CD4-positive, alpha-beta T cell (primary cell): ENCODE data around the gene CFAP70. TPM values are rescaled to one million over a fixed set of nuclear protein-coding genes. Genes with fewer than 3 reads are reported as not detected.
A peak's percentile ranks its signal among the peaks of the same experiment; 100 is the strongest.

Source experiments
- ATAC-seq: fragments of 200-7000 bp; cut with Tn5 transposase; one replicate; pipeline ENCODE4 v1.10.0; 2022; ENCODE audit warnings: mild to moderate bottlenecking; ENCODE audit not compliant: poor library complexity
- CTCF ChIA-PET: fragments of 350-600 bp; sonication (Branson Sonifier 250); formaldehyde crosslinking; loops from one replicate; lab custom pipeline; 2021; ENCODE audit warnings: antibody characterized with exemption, inconsistent platforms; lab: Charles Lee
- POLR2A ChIA-PET: fragments of 350-600 bp; sonication (Branson Sonifier 250); formaldehyde crosslinking; loops from one replicate; lab custom pipeline; 2021; ENCODE audit warnings: antibody characterized with exemption, inconsistent platforms; lab: Charles Lee
- DNase-seq, 14 experiments: peaks; one replicate each; pipeline ENCODE4 v3.0.0-alpha.2; 2013 to 2020; ENCODE audit warnings: mixed read lengths in 2 of 14
- H3K27ac ChIP-seq, 2 donors: one replicate each; pipeline versions ENCODE4 v1.5.1 to v1.7.0; 2013; ENCODE audit warnings: low read length in 2 of 2, low read depth in 1 of 2, mild to moderate bottlenecking in 1 of 2
- H3K27me3 ChIP-seq, 2 experiments: 1 replicate in 1 of 2; 2 replicates in 1 of 2; pipeline versions ENCODE4 v1.6.1 to v1.7.0; 2013; ENCODE audit warnings: low read length in 2 of 2, control low read depth in 1 of 2, mild to moderate bottlenecking in 1 of 2, moderate library complexity in 1 of 2; ENCODE audit not compliant: insufficient read depth in 2 of 2, control insufficient read depth in 1 of 2
- H3K36me3 ChIP-seq: one replicate; pipeline ENCODE4 v1.6.1; 2013; ENCODE audit warnings: low read length, control low read depth; ENCODE audit not compliant: insufficient read depth
- H3K4me1 ChIP-seq: one replicate; pipeline ENCODE4 v1.6.1; 2013; ENCODE audit warnings: low read length, control low read depth; ENCODE audit not compliant: insufficient read depth
- H3K4me3 ChIP-seq: one replicate; pipeline ENCODE4 v1.5.1; 2013; ENCODE audit warnings: mild to moderate bottlenecking, low read length, moderate library complexity
- H3K9me3 ChIP-seq, 2 experiments: 1 replicate in 1 of 2; 2 replicates in 1 of 2; pipeline versions ENCODE4 v1.6.1 to v1.7.0; 2013; ENCODE audit warnings: low read length in 2 of 2, mild to moderate bottlenecking in 2 of 2, control low read depth in 1 of 2, moderate library complexity in 1 of 2; ENCODE audit not compliant: control insufficient read depth in 1 of 2, insufficient read depth in 1 of 2
- H3K27ac Mint-ChIP-seq: one replicate; pipeline ENCODE4 v1.8.0; 2020; ENCODE audit warnings: mixed read lengths
- H3K27me3 Mint-ChIP-seq: one replicate; pipeline ENCODE4 v1.8.0; 2021; ENCODE audit warnings: mixed read lengths
- H3K36me3 Mint-ChIP-seq: one replicate; pipeline ENCODE4 v1.8.0; 2021; ENCODE audit warnings: low read depth, mixed read lengths
- H3K4me1 Mint-ChIP-seq: one replicate; pipeline ENCODE4 v1.8.0; 2021; ENCODE audit warnings: low read depth, mixed read lengths
- H3K4me3 Mint-ChIP-seq: one replicate; pipeline ENCODE4 v1.8.0; 2020; ENCODE audit warnings: mild to moderate bottlenecking, mixed read lengths
- H3K9me3 Mint-ChIP-seq: one replicate; pipeline ENCODE4 v1.8.0; 2020; ENCODE audit warnings: mixed read lengths
- CTCF ChIP-seq: fragments of 200-600 bp; IDR thresholded peaks from one replicate; pipeline ENCODE4 v1.8.0; 2022; ENCODE audit warnings: antibody characterized with exemption, mild to moderate bottlenecking
- intact Hi-C, 2 experiments: fragments of 100-400 bp; cut with DNase I in 1 of 2; cut with micrococcal nuclease in 1 of 2; formaldehyde crosslinking; loops; one replicate each; pipeline versions ENCODE4 v1.15.1 to v1.9.0; 2023 to 2025; cut with DNase I, micrococcal nuclease
- total RNA-seq, 174 experiments: library from RNA in 2 of 174; stranded (reverse) in 2 of 174; gene quantifications; one replicate each; pipeline ENCODE4 v1.2.3 and lab custom pipeline; 2021 to 2026

Gene CFAP70
- total RNA-seq, 2 experiments from 2014 or later: 2.6 TPM

- Histone ChIP-seq H3K27me3 (no peaks in the 10 kb centered on the region), H3K4me1 (no peaks in the 10 kb centered on the region), H3K27ac (no peak overlapping the region), H3K36me3 (no peaks in the 10 kb centered on the region), H3K9me3 (no peaks in the 10 kb centered on the region), H3K4me3 (no peak overlapping the region)
- intact Hi-C loops: no loop called here
- CTCF ChIA-PET: no interaction called here
- POLR2A ChIA-PET: no interaction called here
- Mint-ChIP-seq H3K27me3 (no peaks in the 10 kb centered on the region), H3K27ac (no peak overlapping the region), H3K4me3 (no peak overlapping the region), H3K36me3 (no peaks in the 10 kb centered on the region), H3K4me1 (no peaks in the 10 kb centered on the region), H3K9me3 (no peaks in the 10 kb centered on the region)
- DNase-seq (no peak), ATAC-seq (no peak)
- TF ChIP-seq CTCF: no peak
Observed at GRCh38 chr10:73281097-73281496, 77.6 kb downstream of the CFAP70 start.

DNA sequence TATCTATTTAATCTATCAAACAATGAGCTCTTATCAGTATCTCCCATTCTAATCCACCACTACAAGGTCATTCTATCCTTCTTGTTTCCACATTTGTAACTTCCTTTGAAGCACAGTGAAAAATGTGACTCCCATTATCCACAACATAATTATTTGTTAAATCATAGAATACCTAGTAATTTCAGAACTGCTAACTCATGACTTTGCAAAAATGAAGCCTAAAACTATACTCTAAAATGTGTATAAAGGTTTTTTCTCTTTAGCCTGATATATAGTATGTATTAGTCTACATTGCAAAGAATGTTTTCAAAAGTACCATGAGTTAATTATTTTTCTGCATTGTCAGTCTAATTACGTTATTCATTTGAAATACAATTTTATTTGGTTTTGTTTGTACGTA, 94.2 kb downstream of the CFAP70 start:
- Mint-ChIP-seq H3K4me1 (no peaks in the 10 kb centered on the region), H3K4me3 (no peak overlapping the region), H3K27ac (no peak overlapping the region), H3K9me3 (no peaks in the 10 kb centered on the region), H3K36me3 (no peaks in the 10 kb centered on the region), H3K27me3 (no peaks in the 10 kb centered on the region)
- no peak for TF ChIP-seq CTCF
- Histone ChIP-seq H3K4me3 (no peak overlapping the region), H3K36me3 (no peaks in the 10 kb centered on the region), H3K27ac (no peak overlapping the region), H3K4me1 (no peaks in the 10 kb centered on the region), H3K9me3 (no peaks in the 10 kb centered on the region), H3K27me3 (no peaks in the 10 kb centered on the region)
- ATAC-seq (no peak), DNase-seq (no peak)
- CTCF ChIA-PET: interaction anchor here (1.2 to 1.4 kb wide), 2 partner anchors 11 to 135 kb away, joined by 3 to 4 read pairs; no protein-coding TSS in a partner anchor
- POLR2A ChIA-PET: interaction anchor here (0.8 to 1.4 kb wide), 2 partner anchors 11 to 362 kb away, joined by 3 to 5 read pairs; partner anchors contain the start of gene MRPS16
- intact Hi-C loops: loop anchor here in 1 of 2 experiments (5.0 kb wide), 1 partner anchor 378 kb away; the partner anchor contains the start of gene MYOZ1

GRCh38 chr10:73263693-73264347, 94.8 kb downstream of the CFAP70 start:
- POLR2A ChIA-PET: interaction anchor here (0.8 to 1.4 kb wide), 2 partner anchors 11 to 362 kb away, joined by 3 to 5 read pairs; partner anchors contain the start of gene MRPS16

More at GRCh38 chr10:73263693-73264347, 94.8 kb downstream of the CFAP70 start:
- no peaks in the 10 kb centered on the region for H3K36me3 Mint-ChIP-seq
- H3K4me1 ChIP-seq: no peaks in the 10 kb centered on the region
- DNase-seq (peak in 2 of 14 experiments; percentile 17 to 22), ATAC-seq (no peak)
- no peaks in the 10 kb centered on the region for H3K9me3 Mint-ChIP-seq
- H3K27me3 ChIP-seq: no peaks in the 10 kb centered on the region
- no peak overlapping the region for H3K27ac Mint-ChIP-seq
- CTCF ChIA-PET: interaction anchor here (1.2 to 1.4 kb wide), 2 partner anchors 10 to 135 kb away, joined by 3 to 4 read pairs; no protein-coding TSS in a partner anchor
- H3K27ac ChIP-seq: no peak overlapping the region
- no peaks in the 10 kb centered on the region for H3K4me1 Mint-ChIP-seq
- H3K4me3 ChIP-seq: no peak overlapping the region
- TF ChIP-seq CTCF: peak; percentile 59
- no peaks in the 10 kb centered on the region for H3K27me3 Mint-ChIP-seq
- no peak overlapping the region for H3K4me3 Mint-ChIP-seq
- no peaks in the 10 kb centered on the region for H3K36me3 ChIP-seq
- intact Hi-C loops: loop anchor here in 1 of 2 experiments (5.0 kb wide), 1 partner anchor 378 kb away; the partner anchor contains the start of gene MYOZ1
- H3K9me3 ChIP-seq: no peaks in the 10 kb centered on the region
